ENCODE data around the gene GAD2. TPM values are rescaled to one million over a fixed set of nuclear protein-coding genes. Genes with fewer than 3 reads are reported as not detected.
A peak's percentile ranks its signal among the peaks of the same experiment; 100 is the strongest.

The GAD2 gene
- total RNA-seq (2014; rRNA removed; shearing (Covaris generic)) (0.56 and 5.6 TPM in 2 replicates), polyA plus RNA-seq (2016; fragmentation: Nextera tagmentation; extraction: Ambion mirVana) (0.86 and 1.6 TPM in 2 replicates)
- long read RNA-seq, result 0 reads

DNA sequence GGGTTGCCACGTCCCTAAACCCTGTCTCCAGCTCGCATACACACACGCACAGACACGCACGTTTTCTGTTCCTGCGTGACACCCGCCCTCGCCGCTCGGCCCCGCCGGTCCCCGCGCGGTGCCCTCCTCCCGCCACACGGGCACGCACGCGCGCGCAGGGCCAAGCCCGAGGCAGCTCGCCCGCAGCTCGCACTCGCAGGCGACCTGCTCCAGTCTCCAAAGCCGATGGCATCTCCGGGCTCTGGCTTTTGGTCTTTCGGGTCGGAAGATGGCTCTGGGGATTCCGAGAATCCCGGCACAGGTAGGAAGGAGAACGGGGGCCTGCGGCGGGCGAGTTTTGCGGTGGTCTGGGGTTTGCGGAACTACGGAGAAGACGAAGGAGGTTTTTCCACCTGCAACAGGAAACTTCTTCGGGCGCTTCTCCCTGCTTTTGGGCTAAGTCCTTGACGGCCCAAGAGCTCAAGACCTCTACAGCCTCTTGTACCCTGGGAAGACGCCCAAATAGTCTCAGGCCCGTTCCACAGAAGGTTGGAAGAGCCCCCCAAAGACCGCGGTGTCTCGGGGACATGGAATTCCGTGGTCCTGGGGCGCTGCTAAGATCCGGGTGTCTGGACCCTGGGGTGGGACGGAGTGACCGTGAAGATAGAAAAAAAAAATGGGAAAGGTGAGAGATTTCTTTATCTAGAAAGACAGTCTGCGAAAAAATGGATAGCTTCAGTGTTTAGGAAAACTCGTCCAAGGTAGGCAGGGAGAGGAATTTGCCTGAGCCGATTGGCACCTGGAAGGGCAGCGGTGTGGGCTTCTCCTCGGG lies at the start of gene GAD2:
TSS of gene GAD2 (plus strand) at position 190 of the 811 bp plus-strand sequence. CDS start at position 226, 36 bp downstream.
- TF ChIP-seq JUNB (IDR thresholded peaks at IDR 0.05; ENCODE audit: unreplicated experiment) (no peak), EZH2 (IDR thresholded peaks at IDR 0.05; ENCODE audit: low read depth, unreplicated experiment) (peak; percentile 83), EZH2phosphoT487 (IDR thresholded peaks at IDR 0.05; ENCODE audit: unreplicated experiment) (peak; percentile 75), ETS1 (IDR thresholded peaks at IDR 0.05) (no peak)
- TF ChIP-seq, protein P1, sequence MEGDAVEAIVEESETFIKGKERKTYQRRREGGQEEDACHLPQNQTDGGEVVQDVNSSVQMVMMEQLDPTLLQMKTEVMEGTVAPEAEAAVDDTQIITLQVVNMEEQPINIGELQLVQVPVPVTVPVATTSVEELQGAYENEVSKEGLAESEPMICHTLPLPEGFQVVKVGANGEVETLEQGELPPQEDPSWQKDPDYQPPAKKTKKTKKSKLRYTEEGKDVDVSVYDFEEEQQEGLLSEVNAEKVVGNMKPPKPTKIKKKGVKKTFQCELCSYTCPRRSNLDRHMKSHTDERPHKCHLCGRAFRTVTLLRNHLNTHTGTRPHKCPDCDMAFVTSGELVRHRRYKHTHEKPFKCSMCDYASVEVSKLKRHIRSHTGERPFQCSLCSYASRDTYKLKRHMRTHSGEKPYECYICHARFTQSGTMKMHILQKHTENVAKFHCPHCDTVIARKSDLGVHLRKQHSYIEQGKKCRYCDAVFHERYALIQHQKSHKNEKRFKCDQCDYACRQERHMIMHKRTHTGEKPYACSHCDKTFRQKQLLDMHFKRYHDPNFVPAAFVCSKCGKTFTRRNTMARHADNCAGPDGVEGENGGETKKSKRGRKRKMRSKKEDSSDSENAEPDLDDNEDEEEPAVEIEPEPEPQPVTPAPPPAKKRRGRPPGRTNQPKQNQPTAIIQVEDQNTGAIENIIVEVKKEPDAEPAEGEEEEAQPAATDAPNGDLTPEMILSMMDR (conservative IDR thresholded peaks at IDR 0.05; ENCODE audit: low read depth in 2 of 2), result no peak
- Histone ChIP-seq H3K27ac (ENCODE audit: low read depth) (no peak within 1 kb of the TSS), H3K9me2 (ENCODE audit: insufficient read depth) (no peaks in the 10 kb centered on the region), H3K4me3 (peak within 1 kb of the TSS; percentile 75), H4K20me1 (replicated peaks; ENCODE audit: insufficient read depth) (no peaks in the 10 kb centered on the region), H3K79me2 (replicated peaks; ENCODE audit: insufficient read depth) (no peaks in the 10 kb centered on the region), H3K4me1 (ENCODE audit: insufficient read depth) (peaks cover 61% of the 10 kb centered on the region), H3K27me3 (ENCODE audit: insufficient read depth) (peaks cover 94% of the 10 kb centered on the region), H3K36me3 (ENCODE audit: insufficient read depth) (no peaks in the 10 kb centered on the region), H3K4me2 (peak within 1 kb of the TSS; percentile 91), H3F3A (replicated peaks; ENCODE audit: low read depth) (peaks cover 13% of the 10 kb centered on the region; the same call in 1 of the 2 replicates), H2AFZ (peak within 1 kb of the TSS; percentile 85)
- Mint-ChIP-seq H3K27me3 (ENCODE audit: insufficient read depth, low read depth, poor library complexity) (peaks cover 66% of the 10 kb centered on the region), H3K4me1 (peaks cover 59% of the 10 kb centered on the region), H3K27ac (no peak within 1 kb of the TSS; the same call in 1 of the 2 replicates), H3K36me3 (ENCODE audit: low read depth) (no peaks in the 10 kb centered on the region; the same call in 2 of the 3 replicates), H3K9me3 (no peaks in the 10 kb centered on the region; the same call in 2 of the 3 replicates), H3K4me3 (peak within 1 kb of the TSS; percentile 76)
- peak; percentile 40 for DNase-seq (ENCODE audit: low spot score)
- ATAC-seq, result no peak

DNA sequence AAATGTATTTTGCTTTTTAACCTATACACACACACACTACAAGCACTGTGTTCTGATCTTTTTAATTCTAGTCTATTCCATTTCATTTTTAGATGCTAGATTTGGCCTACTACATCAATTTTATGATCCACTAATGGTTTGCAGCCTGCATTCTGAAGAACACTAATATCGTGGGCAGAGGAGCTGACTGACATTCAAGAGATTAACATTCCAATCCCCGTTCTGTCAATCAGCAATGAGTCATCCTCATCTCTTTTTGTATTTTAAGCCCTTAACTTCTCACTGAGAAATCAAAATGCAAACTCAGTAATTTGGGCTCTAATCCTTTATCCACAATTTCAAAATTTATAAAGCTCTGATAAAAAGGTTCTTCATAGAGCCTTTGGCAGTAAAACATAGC lies 47.1 kb upstream of the GAD2 start:
- H3K27me3 Mint-ChIP-seq (ENCODE audit: insufficient read depth, low read depth, poor library complexity), result peaks cover 2% of the 10 kb centered on the region
- Histone ChIP-seq H3K9me2 (ENCODE audit: insufficient read depth) (no peaks in the 10 kb centered on the region), H3F3A (replicated peaks; ENCODE audit: low read depth) (no peaks in the 10 kb centered on the region), H3K79me2 (replicated peaks; ENCODE audit: insufficient read depth) (no peaks in the 10 kb centered on the region), H4K20me1 (replicated peaks; ENCODE audit: insufficient read depth) (no peaks in the 10 kb centered on the region), H3K27me3 (ENCODE audit: insufficient read depth) (no peaks in the 10 kb centered on the region), H3K27ac (ENCODE audit: low read depth) (no peak overlapping the region), H3K4me1 (ENCODE audit: insufficient read depth) (peaks cover 14% of the 10 kb centered on the region; the same call in 1 of the 2 replicates), H3K4me3 (no peak overlapping the region), H2AFZ (no peak overlapping the region), H3K4me2 (no peak overlapping the region), H3K36me3 (ENCODE audit: insufficient read depth) (no peaks in the 10 kb centered on the region)
- peak; percentile 43 for DNase-seq (ENCODE audit: low spot score)
- no peak for ATAC-seq
- H3K36me3 Mint-ChIP-seq (ENCODE audit: low read depth), result no peaks in the 10 kb centered on the region
- H3K9me3 Mint-ChIP-seq, result no peaks in the 10 kb centered on the region
- H3K4me3 Mint-ChIP-seq, result no peak overlapping the region
- no peak overlapping the region for H3K27ac Mint-ChIP-seq
- H3K4me1 Mint-ChIP-seq, result peaks cover 24% of the 10 kb centered on the region
- TF ChIP-seq EZH2phosphoT487 (IDR thresholded peaks at IDR 0.05; ENCODE audit: unreplicated experiment), result no peak
- no peak for TF ChIP-seq ZNF462 (CRISPR knock-in tag; IDR thresholded peaks at IDR 0.05)
- no peak for TF ChIP-seq CREB1 (CRISPR knock-in tag; IDR thresholded peaks at IDR 0.05; ENCODE audit: low read depth)
- no peak for TF ChIP-seq JUNB (IDR thresholded peaks at IDR 0.05; ENCODE audit: unreplicated experiment)
- TF ChIP-seq ZNF331 (CRISPR knock-in tag; IDR thresholded peaks at IDR 0.05; ENCODE audit: low read depth), result no peak
- no peak for TF ChIP-seq ZNF114 (CRISPR knock-in tag; IDR thresholded peaks at IDR 0.05)
- TF ChIP-seq POLR2AphosphoS5 (IDR thresholded peaks at IDR 0.05; ENCODE audit: low read depth), result no peak

All from GM23338 (cell line).